ENCODE measurements around the gene CALU.

Gene CALU

DNA sequence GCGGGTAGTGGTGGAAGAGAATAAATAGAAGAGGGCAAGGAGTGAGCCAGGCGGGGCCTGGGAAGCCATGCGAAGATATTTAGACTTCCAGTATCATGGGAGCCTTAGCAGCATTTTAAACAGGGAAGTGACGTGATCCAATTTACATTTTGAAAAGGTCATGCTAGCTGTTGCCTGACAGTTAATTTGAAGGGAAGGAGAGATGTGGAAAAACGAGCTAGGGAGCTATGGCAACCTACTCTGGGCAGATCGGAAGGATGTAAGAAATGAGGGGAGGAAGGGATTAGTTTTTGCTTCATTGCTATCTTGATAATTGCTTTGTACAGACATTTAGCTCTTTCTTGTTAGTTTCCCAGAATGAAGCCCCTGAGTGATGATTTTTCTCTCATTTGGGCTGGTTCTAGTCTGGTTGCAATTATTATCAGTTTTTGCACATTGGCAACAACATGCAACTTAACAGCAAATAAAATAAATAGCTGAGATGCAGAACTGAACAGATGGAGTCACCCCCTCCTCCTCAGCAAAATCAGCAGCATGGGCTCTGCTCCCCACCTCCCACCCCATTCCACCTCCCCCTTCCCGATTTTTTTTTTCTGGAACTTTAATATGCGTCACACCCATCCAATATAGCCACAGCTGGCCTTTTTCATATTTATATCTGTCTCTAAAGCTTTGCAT, 13.0 kb upstream of the CALU start:
- intact Hi-C loops (cut with DNase I; ENCODE audit: low total_unique reads) = no loop called here
- DNase-seq = no peak
- no peak for TF ChIP-seq CTCF (IDR thresholded peaks at IDR 0.05)
- Histone ChIP-seq H3K36me3 (no peaks in the 10 kb centered on the region), H3K27ac (no peak overlapping the region), H3K9me3 (no peaks in the 10 kb centered on the region), H3K4me3 (no peak overlapping the region), H3K27me3 (peaks cover 0 to 13% of the 10 kb centered on the region in 2 donors), H3K4me1 (no peaks in the 10 kb centered on the region)

DNA sequence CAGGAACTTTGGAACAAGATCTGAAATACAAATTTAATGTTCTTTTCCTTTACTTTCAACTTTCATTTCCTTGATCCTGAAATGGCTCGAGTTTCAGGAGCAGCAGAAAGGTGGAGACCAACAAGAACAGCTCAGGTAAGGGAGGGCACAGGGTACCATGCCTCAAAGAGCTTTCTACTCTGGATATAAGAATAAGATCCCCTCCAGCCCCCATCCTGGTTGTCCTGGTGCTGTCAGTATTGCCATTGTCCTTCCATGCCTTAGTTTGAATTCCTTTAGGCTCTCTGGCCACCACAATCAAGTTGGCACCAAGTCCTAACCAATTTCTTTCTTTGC, 12.5 kb upstream of the CALU start:
- no peaks in the 10 kb centered on the region for H3K9me3 ChIP-seq
- no peak overlapping the region for H3K27ac ChIP-seq
- DNase-seq = no peak
- intact Hi-C loops (cut with DNase I; ENCODE audit: low total_unique reads) = no loop called here
- no peak overlapping the region for H3K4me3 ChIP-seq
- peaks cover 0 to 13% of the 10 kb centered on the region in 2 donors for H3K27me3 ChIP-seq
- H3K36me3 ChIP-seq = no peaks in the 10 kb centered on the region
- no peaks in the 10 kb centered on the region for H3K4me1 ChIP-seq
- TF ChIP-seq CTCF (IDR thresholded peaks at IDR 0.05) = no peak

DNA sequence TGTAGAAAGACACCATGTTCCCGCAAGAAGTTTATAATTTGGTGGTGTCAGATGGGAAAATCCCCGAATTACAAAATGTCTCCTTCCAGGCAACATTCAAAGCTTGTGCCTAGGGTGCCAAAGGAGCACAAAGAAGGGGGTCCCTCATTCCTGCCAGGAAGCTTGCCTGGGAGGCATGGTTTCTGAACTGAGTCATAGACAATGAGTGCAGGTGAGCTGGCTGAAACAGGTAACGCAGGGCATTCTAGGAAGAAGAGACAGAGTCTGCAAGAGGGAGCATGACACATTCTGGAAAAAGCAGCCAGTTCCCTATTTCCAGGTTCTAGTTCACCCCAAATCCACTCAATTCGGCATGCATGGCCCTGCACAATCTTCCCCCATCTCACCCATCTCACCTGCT, 11.9 kb upstream of the CALU start:
- no peak overlapping the region for H3K4me3 ChIP-seq

GRCh38 chr7:128728598-128728997, 10.6 kb upstream of the CALU start:
- Histone ChIP-seq H3K9me3 (no peaks in the 10 kb centered on the region), H3K36me3 (no peaks in the 10 kb centered on the region), H3K27me3 (peaks cover 0 to 6% of the 10 kb centered on the region in 2 donors), H3K4me3 (no peak overlapping the region), H3K4me1 (no peaks in the 10 kb centered on the region), H3K27ac (no peak overlapping the region)
- intact Hi-C loops (cut with DNase I; ENCODE audit: low total_unique reads) = no loop called here
- no peak for TF ChIP-seq CTCF (IDR thresholded peaks at IDR 0.05)
- no peak for DNase-seq

More for the DNA sequence above, 11.9 kb upstream of the CALU start:
- Histone ChIP-seq H3K27ac (no peak overlapping the region), H3K9me3 (no peaks in the 10 kb centered on the region), H3K27me3 (peaks cover 0 to 13% of the 10 kb centered on the region in 2 donors), H3K36me3 (no peaks in the 10 kb centered on the region), H3K4me1 (no peaks in the 10 kb centered on the region)
- intact Hi-C loops (cut with DNase I; ENCODE audit: low total_unique reads) = no loop called here
- DNase-seq = no peak
- no peak for TF ChIP-seq CTCF (IDR thresholded peaks at IDR 0.05)

- intact Hi-C loops (cut with DNase I; ENCODE audit: low total_unique reads) = no loop called here
- H3K4me1 ChIP-seq = no peaks in the 10 kb centered on the region
- no peaks in the 10 kb centered on the region for H3K9me3 ChIP-seq
- no peak for TF ChIP-seq CTCF (IDR thresholded peaks at IDR 0.05)
- no peaks in the 10 kb centered on the region for H3K27me3 ChIP-seq
- H3K27ac ChIP-seq = no peak overlapping the region
- H3K36me3 ChIP-seq = no peaks in the 10 kb centered on the region
- DNase-seq = no peak
- no peak overlapping the region for H3K4me3 ChIP-seq
These were observed 9.7 kb upstream of the CALU start for GRCh38 chr7:128729494-128729893.

GRCh38 chr7:128731184-128731583, 8.0 kb upstream of the CALU start:
- intact Hi-C loops (cut with DNase I; ENCODE audit: low total_unique reads) = loop anchor here (10.0 kb wide), 2 partner anchors 134 to 256 kb away; partner anchors contain the start of genes ATP6V1F and METTL2B

More at GRCh38 chr7:128731184-128731583, 8.0 kb upstream of the CALU start:
- DNase-seq = no peak
- Histone ChIP-seq H3K9me3 (no peaks in the 10 kb centered on the region), H3K27me3 (no peaks in the 10 kb centered on the region), H3K36me3 (no peaks in the 10 kb centered on the region), H3K4me3 (no peak overlapping the region), H3K4me1 (no peaks in the 10 kb centered on the region), H3K27ac (no peak overlapping the region)
- TF ChIP-seq CTCF (IDR thresholded peaks at IDR 0.05) = no peak
